Brain microvascular endothelial cell (primary cell): ENCODE data around the gene THAP9.

Experiments used
- DNase-seq: peaks from one replicate; pipeline ENCODE4 v3.0.0-alpha.2; 2020
- H3K27ac ChIP-seq: fragments of 250-450 bp; sonication (Bioruptor Pico); 2 replicates; pipeline ENCODE4 v1.5.1; 2020; ENCODE audit warnings: mild to moderate bottlenecking, moderate library complexity
- H3K27me3 ChIP-seq: fragments of 250-450 bp; sonication (Bioruptor Pico); replicated peaks from 2 replicates; pipeline ENCODE4 v1.5.1; 2020; ENCODE audit warnings: mild to moderate bottlenecking
- H3K36me3 ChIP-seq: fragments of 250-450 bp; sonication (Bioruptor Pico); replicated peaks from 2 replicates; pipeline ENCODE4 v1.5.1; 2020; ENCODE audit warnings: mild to moderate bottlenecking
- H3K4me3 ChIP-seq: 2 replicates; pipeline ENCODE4 v1.5.1; 2011; ENCODE audit warnings: low read depth, mild to moderate bottlenecking, control low read depth, low read length, moderate library complexity
- CTCF ChIP-seq: IDR thresholded peaks from 2 replicates; pipeline ENCODE4 v1.5.1; 2011; ENCODE audit warnings: low read depth, mild to moderate bottlenecking, moderate library complexity, low read length, control low read depth, inconsistent platforms; ENCODE audit errors: missing control alignments
- in situ Hi-C: cut with HindIII; loops from 2 replicates; pipeline ENCODE4 v1.10.0; 2017; ENCODE audit warnings: low sequenced_read_pairs, low pct_ligation_motif_present

THAP9 gene

DNA sequence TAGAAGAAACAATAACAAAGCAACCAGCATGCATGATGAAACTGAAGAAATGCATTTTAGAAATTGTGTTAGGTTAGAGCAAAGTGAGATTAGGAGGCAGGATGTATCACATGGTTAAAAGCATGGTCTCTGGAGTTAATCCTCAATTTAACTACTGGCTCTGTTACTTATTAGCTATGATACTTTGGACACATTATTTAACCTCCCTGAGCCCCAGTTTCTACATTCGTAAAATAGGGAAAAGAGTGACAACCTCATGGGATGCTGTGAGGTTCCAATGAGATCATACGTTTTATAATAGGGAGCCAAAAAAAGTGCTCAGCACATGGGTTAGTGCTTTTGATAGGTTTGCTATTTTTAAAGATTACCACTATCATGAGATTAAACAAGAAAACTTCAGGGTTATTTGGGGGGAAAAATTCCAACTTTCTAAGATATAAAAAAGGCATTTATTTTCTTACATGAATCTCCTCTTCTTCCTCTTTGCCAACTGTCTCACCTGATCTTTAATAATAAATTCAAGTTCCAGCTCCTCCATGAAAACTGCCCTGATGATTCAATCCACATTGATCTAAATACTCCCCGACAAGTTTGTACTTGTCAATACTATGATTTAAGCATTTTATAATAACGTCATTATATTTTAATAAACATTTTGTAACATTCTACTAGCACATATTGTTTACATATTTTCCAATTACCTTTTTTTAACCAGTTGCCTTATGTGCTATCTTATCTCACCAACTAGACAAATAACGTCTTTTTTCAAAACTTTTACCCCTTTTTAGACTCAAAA lies 14.2 kb upstream of the THAP9 start:
- Histone ChIP-seq H3K27ac (no peak overlapping the region), H3K36me3 (peaks cover 13% of the 10 kb centered on the region), H3K27me3 (no peaks in the 10 kb centered on the region), H3K4me3 (no peak overlapping the region)
- no peak for TF ChIP-seq CTCF
- DNase-seq = no peak
- in situ Hi-C loops = no loop called here

- H3K4me3 ChIP-seq = peak overlapping the region; percentile 94
- no peak for DNase-seq
- no peak overlapping the region for H3K27ac ChIP-seq
- TF ChIP-seq CTCF = no peak
- no peaks in the 10 kb centered on the region for H3K27me3 ChIP-seq
- peaks cover 19% of the 10 kb centered on the region for H3K36me3 ChIP-seq
- in situ Hi-C loops = no loop called here
These were observed 11.2 kb upstream of the THAP9 start for GRCh38 chr4:82889287-82889686.

- peak overlapping the region; percentile 97 for H3K27ac ChIP-seq
- peak overlapping the region; percentile 94 for H3K4me3 ChIP-seq
- in situ Hi-C loops = no loop called here
- no peaks in the 10 kb centered on the region for H3K27me3 ChIP-seq
- peaks cover 22% of the 10 kb centered on the region for H3K36me3 ChIP-seq
- TF ChIP-seq CTCF = no peak
- no peak for DNase-seq
These were observed 10.0 kb upstream of the THAP9 start for GRCh38 chr4:82890528-82890900.

DNA sequence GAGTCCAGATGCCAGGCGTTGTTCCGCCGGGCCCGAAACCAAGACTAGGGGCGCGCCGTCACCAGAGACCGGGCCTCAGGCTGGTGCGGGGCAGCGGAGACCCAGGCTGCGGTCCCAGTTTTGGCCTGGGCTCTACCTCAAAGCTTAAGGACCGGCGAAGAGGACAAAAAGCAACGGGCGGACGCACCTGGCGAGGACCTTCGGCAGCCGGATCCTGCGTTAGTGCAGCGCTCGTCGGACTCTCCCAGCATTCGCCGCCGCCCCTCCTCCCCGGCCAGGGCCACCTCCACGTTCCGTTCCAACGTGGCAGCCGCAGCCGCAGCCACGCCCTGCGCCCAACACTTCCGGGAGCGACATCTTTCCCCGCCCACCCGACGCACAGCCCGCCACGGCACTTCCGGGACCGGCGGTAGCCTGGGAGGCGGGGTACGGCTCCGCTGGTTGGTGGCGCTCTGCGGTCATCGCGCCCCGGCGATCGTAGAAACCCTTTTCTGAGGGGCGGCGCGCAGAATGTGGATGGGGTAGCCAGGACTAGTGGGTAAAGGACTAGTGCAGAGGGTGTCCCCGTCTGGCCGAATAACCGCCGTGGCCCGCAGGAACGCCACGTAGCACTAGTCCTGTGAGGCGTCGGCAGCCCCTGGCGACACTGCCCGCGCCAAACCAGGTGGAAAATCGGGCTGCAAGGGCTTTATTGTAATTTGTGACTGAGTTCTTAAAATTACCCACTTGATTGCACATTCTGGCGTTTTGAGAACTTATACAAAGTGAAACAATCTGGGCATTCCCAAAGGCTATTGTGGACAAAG lies 9.4 kb upstream of the THAP9 start, which contains the start of gene SEC31A:
SEC31A (minus strand) TSS at position 253 of the 806 bp plus-strand sequence. CDS start 9,217 bp downstream, outside the sequence.
- Histone ChIP-seq H3K36me3 (peaks cover 20% of the 10 kb centered on the region), H3K27me3 (no peaks in the 10 kb centered on the region), H3K27ac (peak within 1 kb of the TSS; percentile 97), H3K4me3 (peak within 1 kb of the TSS; percentile 94)
- peak; percentile 2 for TF ChIP-seq CTCF
- in situ Hi-C loops = no loop called here
- DNase-seq = peak; percentile 89

GRCh38 chr4:82891707-82892466 lies 8.6 kb upstream of the THAP9 start:
- H3K36me3 ChIP-seq = peaks cover 23% of the 10 kb centered on the region
- peak overlapping the region; percentile 97 for H3K27ac ChIP-seq
- TF ChIP-seq CTCF = no peak
- DNase-seq = no peak
- in situ Hi-C loops = no loop called here
- H3K4me3 ChIP-seq = peak overlapping the region; percentile 94
- H3K27me3 ChIP-seq = no peaks in the 10 kb centered on the region
